SW480 (cell line): ENCODE results near the gene CNTNAP2.
"Not testable (repeated sequence)": the region's sequence is repeated elsewhere in the genome, so short reads cannot be mapped to it uniquely, and the experiment has no call there.

Experiments
- DNase-seq: peaks from one replicate; pipeline ENCODE4 v3.0.0-alpha.2; 2016; ENCODE audit warnings: low spot score

CNTNAP2 gene

DNA sequence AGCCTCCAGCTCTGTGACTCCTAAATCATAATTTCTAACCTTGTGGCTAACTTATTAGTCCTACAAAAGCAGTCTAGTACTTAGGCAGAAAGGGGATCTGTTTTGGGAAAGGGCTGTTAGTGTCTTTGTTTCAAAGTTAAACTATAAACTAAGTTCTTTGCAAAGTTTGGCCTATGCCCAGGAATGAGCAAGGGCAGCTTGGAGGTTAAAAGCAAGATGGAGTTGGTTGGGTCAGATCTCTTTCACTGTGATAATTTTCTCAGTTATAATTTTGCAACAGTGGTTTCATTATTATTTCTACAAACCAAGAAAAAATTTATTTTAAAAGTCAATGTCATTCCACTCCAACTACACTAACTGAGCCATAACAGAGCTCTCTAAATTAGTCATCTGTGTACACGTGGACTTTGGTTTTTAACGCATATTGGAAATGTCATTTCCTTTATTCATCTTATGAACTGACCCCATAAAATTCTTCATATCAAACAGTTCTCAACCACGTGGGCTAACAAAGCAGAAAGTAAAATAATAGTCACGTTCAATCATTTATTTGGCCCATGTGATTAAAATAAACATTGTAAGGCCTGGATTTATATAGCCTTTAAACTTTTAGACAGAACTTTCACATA is 2330.7 kb downstream of the CNTNAP2 start:
- DNase-seq = no peak

DNA sequence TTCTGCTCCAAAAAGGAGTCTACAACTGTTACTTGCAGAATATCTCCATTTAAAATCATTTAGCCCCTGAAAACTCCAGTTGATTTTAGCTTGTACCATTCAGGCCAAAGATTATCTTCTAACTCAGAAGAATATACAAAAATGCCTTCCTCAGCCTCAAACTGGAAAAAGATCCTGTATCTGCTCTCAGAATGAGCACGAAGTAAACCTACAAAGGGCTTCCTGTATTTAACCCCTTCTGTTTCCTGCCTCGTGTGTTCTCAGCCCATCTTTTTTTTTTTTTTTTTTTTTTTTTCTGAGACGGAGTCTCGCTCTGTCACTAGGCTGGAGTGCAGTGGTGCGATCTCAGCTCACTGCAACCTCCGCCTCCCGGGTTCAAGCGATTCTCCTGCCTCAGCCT is 2334.9 kb downstream of the CNTNAP2 start:
- DNase-seq = not testable (repeated sequence)

DNA sequence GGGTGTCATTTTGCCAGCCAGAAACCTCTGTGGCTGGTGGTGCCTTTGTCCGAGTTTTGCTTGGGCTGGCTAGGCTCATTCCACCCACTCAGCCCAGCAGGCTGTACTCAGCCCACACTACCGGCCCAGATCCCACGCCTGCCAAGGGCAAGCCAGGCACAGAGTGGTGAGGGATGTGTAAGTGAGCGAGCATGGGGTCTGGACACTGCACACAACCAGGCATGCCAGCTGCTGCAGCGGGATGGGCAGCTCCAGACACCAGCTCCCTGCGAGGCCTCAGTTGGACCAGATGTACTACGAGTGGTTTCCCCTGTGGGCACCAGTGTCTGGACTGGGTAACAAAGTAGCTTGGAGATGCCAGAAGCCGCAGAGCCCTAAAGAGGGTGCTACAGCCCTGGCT is 2339.8 kb downstream of the CNTNAP2 start:
- DNase-seq = no peak

GRCh38 chr7:148457310-148457921 is 2340.8 kb downstream of the CNTNAP2 start:
- DNase-seq = no peak

GRCh38 chr7:148458263-148458662 is 2341.7 kb downstream of the CNTNAP2 start:
- no peak for DNase-seq

DNA sequence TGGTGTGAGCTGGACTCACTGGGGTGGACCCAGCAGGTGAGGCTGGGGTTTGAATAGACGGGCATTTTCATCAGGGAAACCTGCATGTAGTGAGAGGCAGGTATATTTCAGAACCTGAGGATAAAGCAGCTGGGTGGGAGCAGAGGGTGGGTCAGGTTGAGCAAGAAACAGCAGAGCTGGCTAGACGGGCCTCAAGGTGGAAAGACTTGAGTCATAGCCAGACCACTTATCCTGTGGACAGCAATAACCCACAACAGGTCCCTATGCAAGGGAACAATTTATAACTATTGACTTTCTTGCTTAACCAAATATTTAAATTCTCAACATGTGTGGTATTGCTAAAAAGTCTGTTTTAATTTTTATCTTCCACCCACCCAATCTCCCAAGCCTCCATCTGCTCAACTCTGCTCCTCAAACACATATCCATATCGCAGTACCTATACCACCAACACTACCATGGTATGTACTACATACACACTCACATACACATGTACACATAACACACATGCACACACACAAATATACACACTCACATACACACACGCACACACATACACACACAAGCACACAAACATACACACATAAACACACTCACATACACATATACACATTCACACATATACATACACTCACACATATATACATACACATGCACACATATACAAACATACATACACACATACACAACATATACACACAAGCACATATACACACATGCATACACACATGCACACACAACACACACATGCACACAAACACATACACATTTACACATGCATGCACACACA is 2345.0 kb downstream of the CNTNAP2 start:
- DNase-seq = no peak

- not testable (repeated sequence) for DNase-seq
These were observed 2346.2 kb downstream of the CNTNAP2 start for GRCh38 chr7:148462774-148463173.

DNA sequence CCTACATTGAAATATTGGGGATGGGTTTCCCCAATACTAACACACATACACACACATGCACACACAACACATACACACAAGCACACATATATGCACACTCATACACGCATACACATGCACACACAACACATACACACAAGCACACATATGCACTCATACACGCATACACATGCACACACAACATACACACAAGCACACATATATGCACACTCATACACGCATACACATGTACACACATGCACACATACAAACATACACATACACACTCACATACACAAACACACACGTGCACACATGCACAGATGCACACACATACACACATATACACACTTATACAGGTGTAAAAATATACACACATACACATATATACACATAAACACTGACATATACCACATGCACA is 2346.6 kb downstream of the CNTNAP2 start:
- DNase-seq = no peak

- no peak for DNase-seq
These were observed 2348.3 kb downstream of the CNTNAP2 start for GRCh38 chr7:148464947-148465346.

- not testable (repeated sequence) for DNase-seq
These were observed 2348.8 kb downstream of the CNTNAP2 start for GRCh38 chr7:148465441-148465840.

DNA sequence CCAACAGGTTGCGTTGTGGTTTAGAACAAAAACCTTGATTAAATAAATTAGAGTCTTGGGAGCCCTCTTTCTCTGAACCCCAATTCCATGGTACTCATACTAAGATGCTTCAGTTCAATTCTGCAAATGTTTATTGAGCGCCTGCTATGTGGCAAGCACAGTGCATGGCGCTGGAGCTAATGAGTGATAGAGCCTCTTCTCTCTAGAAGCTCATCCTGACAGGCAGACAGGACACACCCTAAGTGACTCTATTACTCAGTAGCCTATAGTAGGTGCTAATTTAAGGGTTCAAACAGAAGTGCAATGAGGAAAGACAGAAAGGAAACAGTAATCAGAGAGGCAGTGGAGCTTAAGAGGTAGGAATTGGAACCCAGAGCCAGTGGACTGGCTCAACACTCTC is 2349.5 kb downstream of the CNTNAP2 start:
- no peak for DNase-seq

DNA sequence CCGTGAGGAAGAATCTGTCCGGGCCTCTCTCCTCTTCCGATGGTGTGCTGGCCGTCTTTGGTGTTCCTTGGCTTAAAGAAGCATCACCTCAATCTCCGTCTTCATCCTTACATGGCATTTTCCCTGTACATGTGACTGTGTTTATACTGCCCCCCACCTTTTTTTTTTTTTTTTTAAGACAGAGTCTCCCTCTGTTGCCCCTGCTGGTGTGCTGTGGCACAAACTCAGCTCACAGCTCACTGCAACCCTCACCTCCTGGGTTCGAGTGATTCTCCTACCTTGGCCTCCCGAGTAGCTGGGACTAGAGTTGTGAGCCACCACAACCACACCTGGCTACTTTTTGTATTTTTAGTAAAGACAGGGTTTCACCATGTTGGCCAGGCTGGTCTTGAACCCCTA is 2352.1 kb downstream of the CNTNAP2 start:
- no peak for DNase-seq
